HCT116 (cell line): ENCODE results near the gene UBE2H. TPM values are rescaled to one million over a fixed set of nuclear protein-coding genes. Genes with fewer than 3 reads are reported as not detected.
A peak's percentile ranks its signal among the peaks of the same experiment; 100 is the strongest.
"Not testable (repeated sequence)": the region's sequence is repeated elsewhere in the genome, so short reads cannot be mapped to it uniquely, and the experiment has no call there.

Source experiments
- ATAC-seq: fragments of 200-7000 bp; cut with Tn5 transposase; 2 replicates; pipeline ENCODE4 v1.9.1; 2020; ENCODE audit warnings: mild to moderate bottlenecking, moderate library complexity
- BruUV-seq: library from RNA; stranded (reverse); fragments of 400-500 nt; replicated peaks from 2 replicates; lab custom pipeline; 2021; lab: Mats Ljungman, UMichigan
- CTCF ChIA-PET: fragments of 300-600 bp; sonication (Branson Sonifier 250); formaldehyde crosslinking; loops from one replicate; lab custom pipeline; 2021; ENCODE audit warnings: antibody characterized with exemption; lab: Charles Lee
- POLR2A ChIA-PET: fragments of 300-600, 350-600 bp; sonication (Branson Sonifier 250); formaldehyde crosslinking; loops from one replicate; lab custom pipeline; 2021; ENCODE audit warnings: antibody characterized with exemption; lab: Charles Lee
- RAD21 ChIA-PET, 2 experiments: fragments of 300-600 bp; sonication (Branson Sonifier 250); formaldehyde crosslinking; loops; one replicate each; lab custom pipeline; 2023; ENCODE audit warnings: low total read pairs in 2 of 2; ENCODE audit not compliant: uncharacterized antibody in 2 of 2, unreplicated experiment in 2 of 2, low non-redundant PET in 1 of 2; lab: Charles Lee
- DNase-seq: peaks from one replicate; pipeline ENCODE4 v3.0.0-alpha.2; 2010; ENCODE audit warnings: low read depth, low spot score
- H2AFZ ChIP-seq: fragments of 200-600 bp; shearing (Covaris generic), sonication (generic); 2 replicates; pipeline ENCODE4 v1.6.1; 2017; ENCODE audit warnings: low read depth, mixed run types, mixed read lengths, antibody characterized with exemption, low read length; ENCODE audit not compliant: poor library complexity, severe bottlenecking
- H3K27ac ChIP-seq: 2 replicates; pipeline ENCODE4 v1.5.1; 2012; ENCODE audit warnings: low read depth, low read length
- H3K27me3 ChIP-seq: fragments of 200-600 bp; sonication (generic); 2 replicates; pipeline ENCODE4 v1.6.1; 2016; ENCODE audit warnings: mixed run types, low read length, mixed read lengths; ENCODE audit not compliant: insufficient read depth
- H3K36me3 ChIP-seq, 2 experiments: fragments of 200-500 bp in 1 of 2; fragments of 200-600 bp in 1 of 2; sonication (Bioruptor generic) in 1 of 2; sonication (generic) in 1 of 2; 2 replicates each; pipeline versions ENCODE4 v1.5.1 to v1.6.1; 2014 to 2016; ENCODE audit warnings: low read length in 2 of 2, inconsistent platforms in 1 of 2, mixed read lengths in 1 of 2, mixed run types in 1 of 2; ENCODE audit not compliant: insufficient read depth in 2 of 2, control insufficient read depth in 1 of 2
- H3K4me1 ChIP-seq, 2 experiments: fragments of 200-600 bp in 1 of 2; sonication (generic) in 1 of 2; 2 replicates each; pipeline versions ENCODE4 v1.5.1 to v1.6.1; 2012 to 2017; ENCODE audit warnings: low read length in 2 of 2, inconsistent platforms in 1 of 2, mild to moderate bottlenecking in 1 of 2, mixed read lengths in 1 of 2, mixed run types in 1 of 2, moderate library complexity in 1 of 2; ENCODE audit not compliant: insufficient read depth in 2 of 2, control insufficient read depth in 1 of 2
- H3K4me2 ChIP-seq: fragments of 200-600 bp; sonication (generic); 2 replicates; pipeline ENCODE4 v1.6.1; 2017; ENCODE audit warnings: mixed run types, low read length, mixed read lengths
- H3K4me3 ChIP-seq, 2 experiments: fragments of 200-600 bp in 1 of 2; sonication (generic) in 1 of 2; replicated peaks in 1 of 2; 2 replicates each; pipeline ENCODE4 v1.5.1; 2011 to 2016; ENCODE audit warnings: low read length in 2 of 2, control low read depth in 1 of 2, low read depth in 1 of 2, mild to moderate bottlenecking in 1 of 2, mixed read lengths in 1 of 2, mixed run types in 1 of 2
- H3K79me2 ChIP-seq: fragments of 200-600 bp; sonication (generic); 2 replicates; pipeline ENCODE4 v1.6.1; 2017; ENCODE audit warnings: mild to moderate bottlenecking, mixed run types, low read length, moderate library complexity, mixed read lengths; ENCODE audit not compliant: insufficient read depth
- H3K9ac ChIP-seq: fragments of 200-600 bp; sonication (generic); 2 replicates; pipeline ENCODE4 v1.6.1; 2016; ENCODE audit warnings: low read length, mixed read lengths
- H3K9me2 ChIP-seq: fragments of 200-600 bp; sonication (generic), shearing (Covaris generic); 2 replicates; pipeline ENCODE4 v1.6.1; 2017; ENCODE audit warnings: mixed run types, mild to moderate bottlenecking, moderate library complexity; ENCODE audit not compliant: insufficient read depth
- H3K9me3 ChIP-seq, 2 experiments: fragments of 200-500 bp in 1 of 2; fragments of 200-600 bp in 1 of 2; sonication (Bioruptor generic) in 1 of 2; sonication (generic) in 1 of 2; 2 replicates each; pipeline ENCODE4 v1.6.1; 2014 to 2017; ENCODE audit warnings: low read length in 2 of 2, mixed read lengths in 2 of 2, inconsistent platforms in 1 of 2, low read depth in 1 of 2, mild to moderate bottlenecking in 1 of 2, mixed run types in 1 of 2, moderate library complexity in 1 of 2; ENCODE audit not compliant: control insufficient read depth in 1 of 2, insufficient read depth in 1 of 2
- H4K20me1 ChIP-seq: fragments of 200-600 bp; sonication (generic), shearing (Covaris generic); 2 replicates; pipeline ENCODE4 v1.6.1; 2017; ENCODE audit warnings: mixed run types, mild to moderate bottlenecking, moderate library complexity; ENCODE audit not compliant: insufficient read depth
- CTCF ChIP-seq, 3 experiments: fragments of 200-600 bp in 1 of 3; sonication (generic) in 1 of 3; IDR thresholded peaks in 2 of 3; conservative IDR thresholded peaks in 1 of 3; 2 replicates each; pipeline ENCODE4 v1.5.1; 2012 to 2017; ENCODE audit warnings: low read depth in 2 of 3, low read length in 2 of 3, antibody characterized with exemption in 1 of 3, borderline replicate concordance in 1 of 3, control low read depth in 1 of 3, mild to moderate bottlenecking in 1 of 3, mixed read lengths in 1 of 3, mixed run types in 1 of 3, moderate library complexity in 1 of 3; ENCODE audit not compliant: insufficient read depth in 1 of 3
- EZH2phosphoT487 ChIP-seq: fragments of 200-600 bp; IDR thresholded peaks from 2 replicates; pipeline ENCODE4 v1.6.1; 2018; ENCODE audit warnings: antibody characterized with exemption, borderline replicate concordance
- JUND ChIP-seq: IDR thresholded peaks from 2 replicates; pipeline ENCODE4 v1.6.1; 2012
- POLR2A ChIP-seq: IDR thresholded peaks from 2 replicates; pipeline ENCODE4 v1.7.0; 2011; ENCODE audit warnings: borderline replicate concordance; ENCODE audit not compliant: insufficient read depth, insufficient read length; ENCODE audit errors: extremely low read depth
- POLR2AphosphoS5 ChIP-seq: IDR thresholded peaks from 2 replicates; pipeline ENCODE4 v1.6.1; 2011; ENCODE audit warnings: mild to moderate bottlenecking, low read depth, low read length, moderate library complexity
- RAD21 ChIP-seq: IDR thresholded peaks from 2 replicates; pipeline ENCODE4 v1.6.1; 2012; ENCODE audit warnings: low read depth, mild to moderate bottlenecking
- REST ChIP-seq: IDR thresholded peaks from 2 replicates; pipeline ENCODE4 v1.6.1; 2012; ENCODE audit warnings: low read depth
- SIN3A ChIP-seq: IDR thresholded peaks from 2 replicates; pipeline ENCODE4 v1.6.1; 2012; ENCODE audit warnings: low read depth
- SP1 ChIP-seq: IDR thresholded peaks from 2 replicates; pipeline ENCODE4 v1.6.1; 2012; ENCODE audit warnings: low read depth
- SRF ChIP-seq: IDR thresholded peaks from 2 replicates; pipeline ENCODE4 v1.6.1; 2012; ENCODE audit warnings: low read depth
- TCF7L2 ChIP-seq: IDR thresholded peaks from 2 replicates; pipeline ENCODE4 v1.7.0; 2011; ENCODE audit warnings: borderline replicate concordance, inconsistent platforms; ENCODE audit not compliant: insufficient read depth, insufficient read length; ENCODE audit errors: extremely low read depth
- ZNF274 ChIP-seq: fragments of 200-500 bp; sonication (Bioruptor generic); IDR thresholded peaks from 2 replicates; pipeline ENCODE4 v1.6.1; 2014; ENCODE audit warnings: mild to moderate bottlenecking, low read depth, low read length, inconsistent platforms
- intact Hi-C: fragments of 100-400 bp; cut with micrococcal nuclease; formaldehyde crosslinking; loops from 2 replicates; pipeline ENCODE4 v1.10.0; 2022
- total RNA-seq: library from RNA; stranded (reverse); gene quantifications from one replicate; pipeline ENCODE4 v1.2.1, GENCODE V29; 2021; ENCODE audit not compliant: unreplicated experiment

The UBE2H gene
- total RNA-seq, 1 experiment from 2014 or later, result 117 TPM

- ChIA-PET RAD21 (no interaction called here), CTCF (no interaction called here), POLR2A (no interaction called here)
- intact Hi-C loops, result no loop called here
- Histone ChIP-seq H3K9me3 (no peaks in the 10 kb centered on the region), H3K36me3 (no peaks in the 10 kb centered on the region), H3K4me3 (no peak overlapping the region), H3K27ac (peak overlapping the region; percentile 18), H3K9me2 (no peaks in the 10 kb centered on the region), H4K20me1 (no peaks in the 10 kb centered on the region), H3K4me1 (peaks cover 60 to 66% of the 10 kb centered on the region in 2 experiments; a peak in 3 of 4 replicates), H3K9ac (no peak overlapping the region; the same call in 1 of the 2 replicates), H3K79me2 (peaks cover 81% of the 10 kb centered on the region), H3K4me2 (no peak overlapping the region; the same call in 1 of the 2 replicates), H3K27me3 (no peaks in the 10 kb centered on the region), H2AFZ (no peak overlapping the region)
- ATAC-seq (no peak), DNase-seq (no peak)
- TF ChIP-seq REST (no peak), SP1 (no peak), CTCF (IDR thresholded peaks at IDR 0.05 in 2 of 3, conservative IDR thresholded peaks at IDR 0.05 in 1 of 3; ENCODE audit: borderline replicate concordance in 1 of 3, insufficient read depth in 1 of 3, low read depth in 2 of 3, low read length in 2 of 3) (no peak), SRF (no peak), POLR2A (no peak), RAD21 (no peak), SIN3A (no peak), EZH2phosphoT487 (no peak), POLR2AphosphoS5 (no peak), TCF7L2 (no peak), JUND (no peak), ZNF274 (no peak)
- BruUV-seq, result no TSS peak
These were observed 87.5 kb downstream of the UBE2H start for GRCh38 chr7:129865093-129865924.

GRCh38 chr7:129864676-129865075, 88.1 kb downstream of the UBE2H start:
- CTCF ChIA-PET, BruUV-seq, ATAC-seq, H3K9me3 ChIP-seq, H3K27me3 ChIP-seq, H3K4me2 ChIP-seq, DNase-seq, H3K9me2 ChIP-seq, RAD21 ChIA-PET, H3K27ac ChIP-seq, H4K20me1 ChIP-seq, H3K36me3 ChIP-seq, H3K4me3 ChIP-seq, POLR2A ChIA-PET, H3K9ac ChIP-seq, H2AFZ ChIP-seq, intact Hi-C loops: not testable (repeated sequence)
- Histone ChIP-seq H3K79me2 (peaks cover 81% of the 10 kb centered on the region), H3K4me1 (peaks cover 66 to 67% of the 10 kb centered on the region in 2 experiments; a peak in 3 of 4 replicates)
